GM21381 (cell line): ENCODE results near the gene FHOD3.
A peak's percentile ranks its signal among the peaks of the same experiment; 100 is the strongest.

Source experiments
- ATAC-seq: cut with Tn5 transposase; IDR thresholded peaks from one replicate; pipeline ENCODE4 v1.9.1; 2021; ENCODE audit warnings: mild to moderate bottlenecking, moderate library complexity; ENCODE audit not compliant: unreplicated experiment

The FHOD3 gene

GRCh38 chr18:36295880-36296301, 1.6 kb upstream of the FHOD3 start:
- ATAC-seq = no peak

DNA sequence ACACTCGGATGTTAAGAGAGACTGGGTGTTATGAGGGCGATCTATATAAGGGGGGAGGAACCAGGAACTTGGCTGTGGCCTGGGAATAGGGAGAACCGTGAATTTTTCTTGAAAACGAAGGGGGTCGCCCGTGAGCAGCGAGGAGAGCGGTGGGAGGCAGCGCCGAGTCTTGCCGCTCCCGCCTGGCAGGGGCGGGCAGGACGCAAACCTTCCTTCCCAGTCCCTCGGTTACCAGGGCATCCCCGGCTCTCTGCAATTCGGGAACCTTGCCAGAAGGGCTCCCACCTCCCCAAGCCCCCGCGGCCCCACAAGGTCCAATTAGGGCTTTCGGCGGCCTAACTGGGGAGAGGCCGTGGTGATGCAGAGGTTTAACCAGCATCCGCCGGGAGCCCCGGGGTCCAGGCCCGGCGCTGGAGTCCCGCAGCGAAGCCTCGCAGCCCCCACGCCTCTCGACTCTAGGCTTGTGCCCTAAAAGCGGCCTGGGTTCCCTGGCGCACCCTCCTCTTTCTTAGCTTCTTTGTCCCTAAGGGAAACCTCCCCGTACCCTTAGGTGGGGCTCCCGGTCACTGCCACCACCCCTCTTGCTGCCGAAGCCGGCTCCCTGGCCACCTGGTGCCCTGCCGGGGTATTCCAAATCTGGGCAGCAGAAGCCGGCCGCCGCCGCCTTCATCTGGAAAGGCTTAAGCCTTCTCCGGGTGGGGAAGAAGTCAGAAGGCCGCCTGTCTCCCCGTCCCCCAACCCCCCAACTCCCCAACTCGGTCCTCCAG, 680 bp upstream of the FHOD3 start:
- ATAC-seq = peak; percentile 14

GRCh38 chr18:36298126-36298741, 721 bp downstream of the FHOD3 start:
- peak; percentile 28 for ATAC-seq

DNA sequence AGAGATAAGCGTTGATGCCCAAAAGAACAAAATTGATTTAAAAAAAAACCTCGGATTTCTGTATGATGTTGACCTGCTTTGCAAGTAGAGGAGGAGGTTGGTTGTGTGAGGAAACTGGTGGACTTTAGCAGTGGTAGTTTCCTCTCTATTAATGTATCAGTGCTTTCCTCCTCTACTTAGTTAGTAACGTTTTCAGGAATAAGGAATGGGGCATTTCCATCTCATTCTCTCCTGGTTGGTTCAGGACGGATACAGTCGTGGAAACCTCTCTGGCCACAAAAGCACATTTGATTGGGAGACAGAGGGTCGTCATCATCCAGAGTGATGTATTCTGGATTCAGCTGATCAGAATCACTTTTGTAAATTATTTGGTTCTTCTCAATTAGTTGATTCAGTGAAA, 1.5 kb downstream of the FHOD3 start:
- ATAC-seq = no peak

GRCh38 chr18:36300211-36300610, 2.7 kb downstream of the FHOD3 start:
- no peak for ATAC-seq

- ATAC-seq = no peak
Observed at GRCh38 chr18:36301884-36302283, 4.4 kb downstream of the FHOD3 start.

GRCh38 chr18:36302676-36303075, 5.2 kb downstream of the FHOD3 start:
- no peak for ATAC-seq

GRCh38 chr18:36303211-36303844, 5.8 kb downstream of the FHOD3 start:
- ATAC-seq = no peak

GRCh38 chr18:36304723-36305122, 7.2 kb downstream of the FHOD3 start:
- no peak for ATAC-seq

DNA sequence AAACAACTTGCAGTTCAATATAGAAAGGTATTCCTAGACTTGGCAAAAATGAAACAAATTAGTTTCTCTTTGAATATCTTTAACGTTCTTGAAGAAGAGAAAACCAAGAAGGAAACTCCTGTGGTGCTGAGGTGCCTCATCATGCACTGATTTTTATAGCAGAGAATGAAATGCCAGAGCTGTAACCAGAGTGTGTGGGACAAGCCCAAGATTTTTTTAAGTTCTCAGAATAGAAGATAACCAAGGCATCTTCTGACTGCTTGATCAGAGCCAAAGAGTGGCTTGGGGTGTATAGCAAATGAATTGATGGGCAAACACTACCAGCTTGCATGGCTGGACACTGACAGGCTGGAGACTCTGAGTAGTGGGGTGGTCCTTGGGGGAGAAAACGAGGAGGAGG, 7.9 kb downstream of the FHOD3 start:
- no peak for ATAC-seq

- ATAC-seq = no peak
Observed at GRCh38 chr18:36307513-36307912, 10.0 kb downstream of the FHOD3 start.

DNA sequence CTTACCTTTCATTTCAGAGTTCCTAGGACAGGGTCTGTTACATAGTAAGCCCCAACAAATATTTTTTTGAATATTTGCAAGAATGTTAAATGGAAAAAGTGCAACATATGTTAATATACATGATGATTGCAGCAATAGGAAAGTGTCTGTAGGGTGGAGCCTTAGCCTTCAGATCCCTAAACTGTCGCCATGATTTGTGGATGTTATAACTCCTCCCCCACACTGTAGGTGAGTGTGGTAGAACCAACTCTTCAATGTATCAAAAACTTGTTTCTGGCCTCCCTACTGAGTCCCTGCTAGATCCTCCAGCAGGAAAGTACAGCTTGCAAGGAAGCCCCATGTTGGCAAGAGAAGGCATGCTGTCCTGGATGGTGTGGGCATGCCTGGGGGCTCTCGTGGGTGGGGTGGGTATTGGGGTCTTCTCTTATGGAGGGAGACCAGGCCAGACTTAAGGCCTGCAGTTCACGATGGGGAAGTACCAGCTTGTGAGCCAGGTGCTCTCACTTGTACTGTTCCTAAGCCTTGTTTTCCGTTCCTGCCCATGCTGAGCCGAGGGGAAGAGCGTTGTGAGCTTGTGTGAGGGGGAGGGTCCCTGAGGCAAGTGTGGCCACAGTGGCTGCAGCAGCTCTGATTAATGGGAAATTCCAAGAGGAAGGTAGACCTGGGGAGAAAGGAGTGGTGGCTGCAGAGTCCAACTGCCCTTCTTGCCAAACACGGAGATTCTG, 11.4 kb downstream of the FHOD3 start:
- ATAC-seq = no peak

DNA sequence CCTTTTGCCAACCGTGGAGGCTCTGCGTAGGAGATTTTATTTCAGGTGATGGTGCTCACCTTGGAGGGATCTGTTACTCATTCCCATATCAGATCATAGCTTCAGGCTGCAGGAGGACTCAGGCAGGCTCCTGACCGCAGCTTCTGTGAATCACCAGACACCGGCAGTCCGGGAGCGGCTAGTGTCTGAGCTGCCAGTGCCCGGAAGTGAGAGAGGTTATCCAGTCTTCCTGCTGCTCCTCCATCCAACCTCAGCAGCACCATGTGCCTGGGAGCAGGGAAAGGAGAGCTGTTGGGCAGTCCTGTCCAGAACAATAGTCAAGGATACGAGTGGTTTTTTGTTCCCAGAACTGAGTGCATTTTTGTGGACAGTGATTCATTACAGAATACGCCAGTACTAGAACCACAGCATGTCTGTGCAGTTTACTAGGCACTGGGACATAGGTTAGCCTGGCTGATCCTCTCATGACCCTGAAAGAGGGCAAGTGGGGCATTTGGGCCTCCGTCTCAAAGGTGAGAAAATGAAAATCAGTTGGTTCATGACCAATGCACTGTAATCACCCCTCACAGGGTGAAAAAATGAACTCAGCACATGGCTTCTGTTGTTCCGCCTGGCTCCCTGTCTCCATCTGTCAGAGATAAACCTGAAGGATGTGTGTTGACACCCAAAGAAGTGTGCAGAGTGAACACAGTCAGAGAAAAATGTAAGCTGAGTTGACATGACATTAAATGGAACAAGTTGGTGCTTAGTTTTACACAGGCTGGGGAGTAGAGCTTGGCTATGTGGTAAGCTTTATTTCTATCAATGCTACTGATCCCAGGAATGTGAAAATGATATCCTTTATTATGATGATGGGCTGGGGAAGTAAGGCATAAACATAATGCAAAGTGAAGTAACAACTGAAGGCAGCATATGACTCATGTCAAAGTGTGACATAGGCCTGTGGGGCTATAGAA, 12.2 kb downstream of the FHOD3 start:
- ATAC-seq = no peak

- ATAC-seq = no peak
Observed at GRCh38 chr18:36311026-36311570, 13.6 kb downstream of the FHOD3 start.

GRCh38 chr18:36312806-36313395, 15.4 kb downstream of the FHOD3 start:
- ATAC-seq = no peak

DNA sequence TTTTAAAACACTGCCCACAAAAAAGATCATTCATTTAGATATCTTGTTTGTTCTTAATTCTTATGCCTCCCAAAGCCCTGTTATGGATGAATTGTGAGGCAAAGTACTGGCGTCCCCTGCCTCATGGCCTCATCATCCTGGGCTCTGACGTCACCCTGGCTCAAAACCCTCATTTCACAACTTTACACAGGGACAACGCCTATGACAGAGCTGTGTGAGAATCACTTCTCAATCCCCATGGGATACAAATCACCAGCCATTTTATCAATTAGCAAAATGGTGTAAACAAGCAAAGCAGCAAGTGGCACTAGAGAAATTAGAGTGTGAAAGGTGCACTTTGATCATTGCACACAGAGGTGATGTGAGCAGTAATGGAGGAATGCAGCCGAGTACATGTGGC, 16.6 kb downstream of the FHOD3 start:
- no peak for ATAC-seq

- no peak for ATAC-seq
Observed at GRCh38 chr18:36314754-36315153, 17.2 kb downstream of the FHOD3 start.

DNA sequence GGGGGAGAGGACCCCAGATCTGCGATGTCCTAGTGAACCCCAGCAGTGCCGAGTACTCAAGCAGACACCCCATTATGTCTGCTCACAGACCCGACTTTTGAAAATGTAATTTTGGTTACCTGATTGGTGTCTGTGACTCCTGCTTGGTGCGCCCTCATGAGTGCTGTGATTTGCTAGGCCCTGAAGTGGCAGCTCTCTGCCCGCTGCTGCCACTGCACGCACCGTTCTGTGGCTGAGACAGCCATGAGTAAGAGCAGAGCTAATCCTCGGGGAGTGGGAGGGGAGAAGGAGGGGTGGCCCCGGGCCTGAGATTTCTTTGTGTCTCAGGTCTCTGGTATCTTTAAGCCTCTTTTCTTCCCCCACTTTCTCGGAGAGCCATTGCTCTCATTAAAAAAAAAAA, 18.2 kb downstream of the FHOD3 start:
- no peak for ATAC-seq

DNA sequence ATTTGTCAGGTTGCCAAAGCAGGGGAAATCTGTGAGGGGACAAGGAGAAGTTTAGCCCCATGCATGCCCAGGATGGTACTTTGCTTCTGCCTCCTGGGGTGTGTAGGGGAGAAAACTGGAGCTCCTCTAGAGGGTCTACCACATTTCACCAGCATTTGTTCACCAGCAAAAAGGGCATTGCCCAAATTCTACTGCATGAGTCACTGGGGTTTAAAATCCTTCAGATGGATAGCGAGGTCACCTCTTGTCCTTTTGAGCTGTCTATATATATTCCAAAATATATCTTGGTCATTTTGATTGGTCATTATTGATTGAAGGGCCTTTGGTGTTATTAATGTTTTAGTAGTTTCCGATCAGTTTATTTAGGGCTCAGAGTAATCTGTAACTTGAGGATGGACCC, 18.7 kb downstream of the FHOD3 start:
- no peak for ATAC-seq
